ENCODE data around the gene ACBD6.
A peak's percentile ranks its signal among the peaks of the same experiment; 100 is the strongest.

ACBD6 gene

GRCh38 chr1:180524915-180525714 lies 22.7 kb upstream of the ACBD6 start:
- no peak for DNase-seq (ENCODE audit: low read depth)

- no peak for DNase-seq (ENCODE audit: low read depth)
These were observed 22.0 kb upstream of the ACBD6 start for GRCh38 chr1:180524160-180524914.

- DNase-seq (ENCODE audit: low read depth): no peak
These were observed 19.8 kb upstream of the ACBD6 start for GRCh38 chr1:180522213-180522515.

- DNase-seq (ENCODE audit: low read depth): no peak
These were observed 19.3 kb upstream of the ACBD6 start for GRCh38 chr1:180521474-180522212.

GRCh38 chr1:180519846-180520245 lies 17.5 kb upstream of the ACBD6 start:
- DNase-seq (ENCODE audit: low read depth): no peak

GRCh38 chr1:180515857-180516388 lies 13.5 kb upstream of the ACBD6 start:
- peak; percentile 27 for DNase-seq (ENCODE audit: low read depth)

GRCh38 chr1:180515364-180515763 lies 13.0 kb upstream of the ACBD6 start:
- no peak for DNase-seq (ENCODE audit: low read depth)

GRCh38 chr1:180513531-180513930 lies 11.2 kb upstream of the ACBD6 start:
- DNase-seq (ENCODE audit: low read depth): no peak

- DNase-seq (ENCODE audit: low read depth): no peak
These were observed 8.5 kb upstream of the ACBD6 start for GRCh38 chr1:180510882-180511281.

GRCh38 chr1:180508725-180509097 lies 6.3 kb upstream of the ACBD6 start:
- no peak for DNase-seq (ENCODE audit: low read depth)

- no peak for DNase-seq (ENCODE audit: low read depth)
These were observed 5.7 kb upstream of the ACBD6 start for GRCh38 chr1:180507795-180508724.

GRCh38 chr1:180505732-180506335 lies 3.5 kb upstream of the ACBD6 start:
- no peak for DNase-seq (ENCODE audit: low read depth)

- no peak for DNase-seq (ENCODE audit: low read depth)
These were observed 1.8 kb upstream of the ACBD6 start for GRCh38 chr1:180504186-180504585.

- no peak for DNase-seq (ENCODE audit: low read depth)
These were observed 994 bp upstream of the ACBD6 start for GRCh38 chr1:180503280-180503862.

- no peak for DNase-seq (ENCODE audit: low read depth)
These were observed 464 bp downstream of the ACBD6 start for GRCh38 chr1:180501865-180502360.

- no peak for DNase-seq (ENCODE audit: low read depth)
These were observed 1.7 kb downstream of the ACBD6 start for GRCh38 chr1:180500689-180501088.

GRCh38 chr1:180498594-180498993 lies 3.8 kb downstream of the ACBD6 start:
- no peak for DNase-seq (ENCODE audit: low read depth)

- DNase-seq (ENCODE audit: low read depth): no peak
These were observed 4.6 kb downstream of the ACBD6 start for GRCh38 chr1:180497826-180498225.

GRCh38 chr1:180494370-180494769 lies 8.0 kb downstream of the ACBD6 start:
- DNase-seq (ENCODE audit: low read depth): no peak

- DNase-seq (ENCODE audit: low read depth): no peak
These were observed 12.4 kb downstream of the ACBD6 start for GRCh38 chr1:180489976-180490375.
